HFF-Myc (cell line): ENCODE measurements around the gene FRY.

Source experiments
- DNase-seq: peaks from one replicate; pipeline ENCODE4 v3.0.0-alpha.2; 2011; ENCODE audit warnings: low read depth; ENCODE audit errors: extremely low read depth
- H3K4me3 ChIP-seq: replicated peaks from 2 replicates; pipeline ENCODE4 v1.5.1; 2011; ENCODE audit warnings: low read depth, mild to moderate bottlenecking, control low read depth, low read length
- CTCF ChIP-seq: IDR thresholded peaks from 2 replicates; pipeline ENCODE4 v1.5.1; 2012; ENCODE audit warnings: mild to moderate bottlenecking, low read depth, low read length, control low read depth; ENCODE audit errors: missing control alignments

The FRY gene

GRCh38 chr13:32281096-32281495 is 249.5 kb downstream of the FRY start:
- no peak for TF ChIP-seq CTCF
- no peak overlapping the region for H3K4me3 ChIP-seq
- no peak for DNase-seq

GRCh38 chr13:32282096-32282711 is 250.6 kb downstream of the FRY start:
- H3K4me3 ChIP-seq: no peak overlapping the region
- no peak for TF ChIP-seq CTCF
- no peak for DNase-seq

GRCh38 chr13:32284927-32285632 is 253.5 kb downstream of the FRY start:
- DNase-seq: no peak

GRCh38 chr13:32285633-32285965 is 254.0 kb downstream of the FRY start:
- no peak overlapping the region for H3K4me3 ChIP-seq
- DNase-seq: no peak
- no peak for TF ChIP-seq CTCF

More at GRCh38 chr13:32284927-32285632, 253.5 kb downstream of the FRY start:
- no peak overlapping the region for H3K4me3 ChIP-seq
- TF ChIP-seq CTCF: no peak

- TF ChIP-seq CTCF: no peak
- DNase-seq: no peak
- H3K4me3 ChIP-seq: no peak overlapping the region
Measured at GRCh38 chr13:32297206-32297605, 265.6 kb downstream of the FRY start.

- TF ChIP-seq CTCF: no peak
- no peak for DNase-seq
- H3K4me3 ChIP-seq: no peak overlapping the region
Measured at GRCh38 chr13:32298695-32299094, 267.1 kb downstream of the FRY start.
